IMR-90 (cell line): Measurements from ENCODE around the gene BLOC1S5. TPM values are rescaled to one million over a fixed set of nuclear protein-coding genes. Genes with fewer than 3 reads are reported as not detected.

ENCODE experiments used
- ATAC-seq: fragments of 200-7000 bp; cut with Tn5 transposase; 2 replicates; pipeline ENCODE4 v1.9.1; 2020; ENCODE audit warnings: low read depth, mild to moderate bottlenecking, moderate library complexity
- BruUV-seq: library from RNA; stranded (reverse); fragments of 400-500 nt; replicated peaks from 2 replicates; lab custom pipeline; 2021; lab: Mats Ljungman, UMichigan
- CTCF ChIA-PET: fragments of 300-600 bp; formaldehyde crosslinking; extraction: SDS; loops from one replicate; lab custom pipeline; 2021; ENCODE audit warnings: antibody characterized with exemption; lab: Yijun Ruan, JAX
- POLR2A ChIA-PET: fragments of 300-600 bp; sonication (Branson Sonifier 250); formaldehyde crosslinking; loops from one replicate; lab custom pipeline; 2022; ENCODE audit warnings: antibody characterized with exemption; ENCODE audit not compliant: unreplicated experiment; lab: Charles Lee
- DNase-seq: peaks from one replicate; pipeline ENCODE4 v3.0.0; 2013
- H2AFZ ChIP-seq: replicated peaks from 2 replicates; pipeline ENCODE3; 2013; ENCODE audit warnings: low read length, mild to moderate bottlenecking; ENCODE audit not compliant: poor library complexity
- H2AK5ac ChIP-seq: 2 replicates; pipeline ENCODE4 v1.6.1; 2013; ENCODE audit warnings: low read depth, low read length, inconsistent platforms
- H2AK9ac ChIP-seq: replicated peaks from 2 replicates; pipeline ENCODE3; 2013; ENCODE audit warnings: mild to moderate bottlenecking, low read depth, low read length, moderate library complexity; ENCODE audit not compliant: poor library complexity
- H2BK120ac ChIP-seq: 2 replicates; pipeline ENCODE4 v1.6.1; 2013; ENCODE audit warnings: low read depth, low read length, inconsistent platforms
- H2BK15ac ChIP-seq: 3 replicates; pipeline ENCODE4 v1.6.1; 2013; ENCODE audit warnings: low read depth, low read length, inconsistent platforms
- H2BK20ac ChIP-seq: 2 replicates; pipeline ENCODE4 v1.6.1; 2013; ENCODE audit warnings: low read depth, mild to moderate bottlenecking, inconsistent platforms, low read length, moderate library complexity
- H2BK5ac ChIP-seq: 2 replicates; pipeline ENCODE4 v1.6.1; 2013; ENCODE audit warnings: mild to moderate bottlenecking, low read depth, low read length, inconsistent platforms; ENCODE audit not compliant: poor library complexity, severe bottlenecking
- H3K14ac ChIP-seq: replicated peaks from 2 replicates; pipeline ENCODE4 v1.6.1; 2013; ENCODE audit warnings: low read depth, low read length, inconsistent platforms
- H3K18ac ChIP-seq: 2 replicates; pipeline ENCODE4 v1.6.1; 2013; ENCODE audit warnings: low read depth, low read length, control low read depth
- H3K23ac ChIP-seq: 2 replicates; pipeline ENCODE4 v1.6.1; 2013; ENCODE audit warnings: low read depth, low read length, inconsistent platforms
- H3K27ac ChIP-seq: 2 replicates; pipeline ENCODE4 v1.5.1; 2013; ENCODE audit warnings: mild to moderate bottlenecking, control low read depth, low read length; ENCODE audit not compliant: insufficient read depth
- H3K27me3 ChIP-seq: 2 replicates; pipeline ENCODE4 v1.6.1; 2013; ENCODE audit warnings: low read length; ENCODE audit not compliant: control insufficient read depth, insufficient read depth
- H3K36me3 ChIP-seq: 2 replicates; pipeline ENCODE4 v1.6.1; 2013; ENCODE audit warnings: low read length, mixed read lengths; ENCODE audit not compliant: control insufficient read depth, insufficient read depth
- H3K4ac ChIP-seq: 2 replicates; pipeline ENCODE4 v1.6.1; 2013; ENCODE audit warnings: low read depth, low read length, inconsistent platforms
- H3K4me1 ChIP-seq: 2 replicates; pipeline ENCODE4 v1.6.1; 2013; ENCODE audit warnings: low read length, mixed read lengths; ENCODE audit not compliant: control insufficient read depth, insufficient read depth
- H3K4me2 ChIP-seq: 2 replicates; pipeline ENCODE4 v1.6.1; 2013; ENCODE audit warnings: low read depth, mild to moderate bottlenecking, control low read depth, low read length, moderate library complexity
- H3K4me3 ChIP-seq: 2 replicates; pipeline ENCODE4 v1.5.1; 2013; ENCODE audit warnings: low read depth, mild to moderate bottlenecking, control low read depth, low read length, moderate library complexity; ENCODE audit not compliant: insufficient read depth
- H3K56ac ChIP-seq: 2 replicates; pipeline ENCODE4 v1.6.1; 2013; ENCODE audit warnings: low read length, inconsistent platforms; ENCODE audit not compliant: insufficient read depth; ENCODE audit errors: extremely low read depth
- H3K79me1 ChIP-seq, 2 experiments: 2 replicates each; pipeline ENCODE4 v1.6.1; 2013; ENCODE audit warnings: low read length in 2 of 2, inconsistent platforms in 1 of 2, low read depth in 1 of 2
- H3K9ac ChIP-seq: 2 replicates; pipeline ENCODE4 v1.6.1; 2013; ENCODE audit warnings: low read depth, low read length, control low read depth
- H3K9me1 ChIP-seq: 2 replicates; pipeline ENCODE4 v1.6.1; 2013; ENCODE audit warnings: low read length, inconsistent platforms; ENCODE audit not compliant: insufficient read depth
- H3K9me3 ChIP-seq: 2 replicates; pipeline ENCODE4 v1.6.1; 2013; ENCODE audit warnings: low read length; ENCODE audit not compliant: control insufficient read depth, insufficient read depth
- H4K20me1 ChIP-seq: 2 replicates; pipeline ENCODE4 v1.6.1; 2013; ENCODE audit warnings: low read length, inconsistent platforms; ENCODE audit not compliant: insufficient read depth
- H4K5ac ChIP-seq: 2 replicates; pipeline ENCODE4 v1.6.1; 2013; ENCODE audit warnings: mild to moderate bottlenecking, low read depth, low read length, control low read depth
- H4K8ac ChIP-seq, 2 experiments: 2 replicates each; pipeline ENCODE4 v1.6.1; 2013; ENCODE audit warnings: low read depth in 2 of 2, low read length in 2 of 2, control low read depth in 1 of 2, inconsistent platforms in 1 of 2
- H4K91ac ChIP-seq: 2 replicates; pipeline ENCODE4 v1.6.1; 2013; ENCODE audit warnings: low read depth, low read length, inconsistent platforms; ENCODE audit not compliant: insufficient read depth
- BHLHE40 ChIP-seq: fragments of 150-350 bp; IDR thresholded peaks from 2 replicates; pipeline ENCODE4 v1.6.1; 2016; ENCODE audit warnings: mild to moderate bottlenecking, low read depth, low read length
- CEBPB ChIP-seq: IDR thresholded peaks from 2 replicates; pipeline ENCODE4 v1.6.1; 2012; ENCODE audit warnings: low read depth, low read length, improper control_type of control experiment
- CHD1 ChIP-seq: IDR thresholded peaks from 2 replicates; pipeline ENCODE4 v1.6.1; 2012; ENCODE audit warnings: low read depth, low read length, improper control_type of control experiment
- CTCF ChIP-seq: conservative IDR thresholded peaks from 2 replicates; pipeline ENCODE4 v1.5.1; 2012; ENCODE audit warnings: mild to moderate bottlenecking, low read depth, low read length, improper control_type of control experiment
- ELK1 ChIP-seq: fragments of 150-350 bp; IDR thresholded peaks from 2 replicates; pipeline ENCODE4 v1.6.1; 2016; ENCODE audit warnings: low read depth, mild to moderate bottlenecking, low read length, moderate library complexity, borderline replicate concordance
- FOS ChIP-seq: fragments of 150-350 bp; IDR thresholded peaks from 2 replicates; pipeline ENCODE4 v1.6.1; 2016; ENCODE audit warnings: low read depth, low read length
- MAFK ChIP-seq: IDR thresholded peaks from 2 replicates; pipeline ENCODE4 v1.6.1; 2012; ENCODE audit warnings: low read depth, low read length, improper control_type of control experiment
- MAZ ChIP-seq: IDR thresholded peaks from 2 replicates; pipeline ENCODE4 v1.6.1; 2012; ENCODE audit warnings: low read depth, mild to moderate bottlenecking, low read length, improper control_type of control experiment, moderate library complexity, borderline replicate concordance
- MXI1 ChIP-seq: IDR thresholded peaks from 2 replicates; pipeline ENCODE4 v1.6.1; 2012; ENCODE audit warnings: low read depth, mild to moderate bottlenecking, low read length, moderate library complexity, borderline replicate concordance
- NFE2L2 ChIP-seq: fragments of 150-350 bp; IDR thresholded peaks from 2 replicates; pipeline ENCODE4 v1.6.1; 2016; ENCODE audit warnings: low read depth, mild to moderate bottlenecking, low read length
- POLR2A ChIP-seq: IDR thresholded peaks from 2 replicates; pipeline ENCODE4 v1.6.1; 2012; ENCODE audit warnings: mild to moderate bottlenecking, low read depth, low read length
- RAD21 ChIP-seq: IDR thresholded peaks from 2 replicates; pipeline ENCODE4 v1.6.1; 2012; ENCODE audit warnings: low read length, improper control_type of control experiment
- RCOR1 ChIP-seq: IDR thresholded peaks from 2 replicates; pipeline ENCODE4 v1.6.1; 2012; ENCODE audit warnings: mild to moderate bottlenecking, low read length, improper control_type of control experiment; ENCODE audit not compliant: insufficient replicate concordance
- RFX5 ChIP-seq: IDR thresholded peaks from 2 replicates; pipeline ENCODE4 v1.8.0; 2012; ENCODE audit warnings: low read depth, mild to moderate bottlenecking, low read length, moderate library complexity
- SMC3 ChIP-seq: fragments of 150-350 bp; IDR thresholded peaks from 2 replicates; pipeline ENCODE4 v1.6.1; 2016; ENCODE audit warnings: low read depth, mild to moderate bottlenecking, antibody characterized with exemption, low read length, moderate library complexity
- USF2 ChIP-seq: fragments of 150-350 bp; IDR thresholded peaks from 2 replicates; pipeline ENCODE4 v1.6.1; 2017; ENCODE audit warnings: mild to moderate bottlenecking, antibody characterized with exemption, low read length, low read depth
- WGBS, 2 experiments: methylation state at CpG; one replicate each; pipeline versions ENCODE4 v1.1.5 to v1.1.7; 2013; ENCODE audit warnings: missing lambda C conversion rate in 2 of 2; ENCODE audit not compliant: insufficient read length in 1 of 2; ENCODE audit errors: extremely low coverage in 2 of 2; 5-methylcytosine and 5-hydroxymethylcytosine counted together
- dilution Hi-C: fragments of 300-500 bp; cut with HindIII; formaldehyde crosslinking; loops from one replicate; pipeline ENCODE4 v1.14.3; 2018; ENCODE audit warnings: low sequenced_read_pairs; ENCODE audit not compliant: unreplicated experiment
- in situ Hi-C: fragments of 300-500 bp; cut with MboI; formaldehyde crosslinking; loops from 3 replicates; pipeline ENCODE4 v1.14.3; 2019; ENCODE audit warnings: low sequenced_read_pairs, inconsistent platforms, mixed read lengths
- intact Hi-C: fragments of 100-400 bp; cut with micrococcal nuclease; formaldehyde crosslinking; loops from 2 replicates; pipeline ENCODE4 v1.10.0; 2022
- polyA plus RNA-seq, 3 experiments: library from polyadenylated mRNA; depleted of rRNA; stranded (reverse); fragments of >200 nt; gene quantifications; 2 replicates each; pipeline ENCODE4 v1.2.3, GENCODE V29; 2012; ENCODE audit warnings: low replicate concordance in 1 of 3
- total RNA-seq: library from RNA; depleted of rRNA; stranded (reverse); fragments of >200 nt; gene quantifications from 2 replicates; pipeline ENCODE4 v1.2.3, GENCODE V29; 2012

BLOC1S5 gene
- total and polyA plus RNA-seq, 2 of the 4 experiments (the other 2 are of a cell fraction) = 4.8 to 17.2 TPM

DNA sequence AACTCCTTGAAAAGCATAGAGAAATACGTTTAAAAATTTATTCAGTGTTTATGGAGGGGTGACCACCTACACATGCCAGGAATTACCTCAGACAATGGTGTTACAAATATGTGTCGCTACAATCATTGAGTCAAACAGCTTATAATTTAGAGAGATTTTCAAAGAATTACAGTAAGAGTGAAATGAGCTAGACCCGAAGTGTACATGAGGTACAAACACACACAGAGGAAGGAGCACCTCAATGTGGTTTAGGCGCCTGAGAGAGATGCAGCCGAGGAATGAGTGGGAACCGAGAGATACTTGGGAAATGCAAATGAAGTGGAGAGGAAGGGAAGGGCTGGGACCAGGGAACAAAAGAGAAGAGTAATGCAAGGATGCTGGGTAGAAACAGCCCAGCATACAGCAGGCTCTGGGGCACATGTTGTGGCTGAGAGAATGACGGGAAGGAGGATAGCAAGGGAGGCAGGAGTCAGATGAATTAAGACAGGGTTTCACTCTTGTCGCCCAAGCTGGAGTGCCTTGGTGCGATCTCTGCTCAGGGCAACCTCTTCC lies 22.6 kb upstream of the BLOC1S5 start:
- BruUV-seq = no TSS peak
- H2BK15ac ChIP-seq = peak overlapping the region; percentile 52; the same call in 1 of the 3 replicates
- no peak overlapping the region for H2AK5ac ChIP-seq
- H4K20me1 ChIP-seq = no peaks in the 10 kb centered on the region; the same call in 1 of the 2 replicates
- 97% methylated on average over 5 of the region's 9 CpGs; no CpG with 5 or more reads in 1 of the 2 experiments for WGBS, 2 experiments
- H3K9me3 ChIP-seq = no peaks in the 10 kb centered on the region
- peak overlapping the region; percentile 8; the same call in 1 of the 2 replicates for H2BK20ac ChIP-seq
- no peaks in the 10 kb centered on the region for H3K27me3 ChIP-seq
- no peak overlapping the region for H2BK120ac ChIP-seq
- no peak for ATAC-seq
- CTCF ChIA-PET = no interaction called here
- no peak overlapping the region for H3K9ac ChIP-seq
- no peak overlapping the region for H4K8ac ChIP-seq
- DNase-seq = no peak
- no peak overlapping the region for H2AK9ac ChIP-seq
- in situ Hi-C loops = no loop called here
- dilution Hi-C loops = no loop called here
- TF ChIP-seq POLR2A = no peak
- TF ChIP-seq RFX5 = no peak
- no peak for TF ChIP-seq MAZ
- no peak for TF ChIP-seq USF2
- TF ChIP-seq CHD1 = no peak
- no peak for TF ChIP-seq SMC3
- TF ChIP-seq NFE2L2 = no peak
- TF ChIP-seq MXI1 = no peak
- no peak for TF ChIP-seq BHLHE40
- TF ChIP-seq ELK1 = no peak
- TF ChIP-seq RCOR1 = no peak
- TF ChIP-seq CTCF = no peak
- TF ChIP-seq MAFK = no peak
- TF ChIP-seq CEBPB = no peak
- no peak for TF ChIP-seq RAD21
- no peak for TF ChIP-seq FOS
- H3K23ac ChIP-seq = no peak overlapping the region
- H3K9me1 ChIP-seq = peaks cover 14% of the 10 kb centered on the region; the same call in 1 of the 2 replicates
- 0 out of 2 replicates have a peak overlapping the region, but pooled peaks have one; percentile 12 for H4K91ac ChIP-seq
- H3K56ac ChIP-seq = no peak overlapping the region
- H3K27ac ChIP-seq = no peak overlapping the region
- no peak overlapping the region for H3K4me3 ChIP-seq
- peaks cover 17% of the 10 kb centered on the region for H3K36me3 ChIP-seq
- peaks cover 16% of the 10 kb centered on the region for H3K4me1 ChIP-seq
- H3K4me2 ChIP-seq = no peak overlapping the region
- H3K18ac ChIP-seq = no peak overlapping the region
- H3K14ac ChIP-seq = no peak overlapping the region
- intact Hi-C loops = no loop called here
- no peak overlapping the region for H2AFZ ChIP-seq
- no peak overlapping the region for H2BK5ac ChIP-seq
- POLR2A ChIA-PET = no interaction called here
- peaks cover 10 to 38% of the 10 kb centered on the region in 2 experiments for H3K79me1 ChIP-seq
- no peak overlapping the region; the same call in 1 of the 2 replicates for H3K4ac ChIP-seq
- H4K5ac ChIP-seq = no peak overlapping the region; the same call in 1 of the 2 replicates
